NCI-H2107 (cell line): Measurements from ENCODE around the gene C1orf115.
A peak's percentile ranks its signal among the peaks of the same experiment; 100 is the strongest.
"Not testable (repeated sequence)": the region's sequence is repeated elsewhere in the genome, so short reads cannot be mapped to it uniquely, and the experiment has no call there.

Source experiments
- DNase-seq: peaks from one replicate; lab custom pipeline; 2025; lab: John Stamatoyannopoulos, UW

Gene C1orf115

DNA sequence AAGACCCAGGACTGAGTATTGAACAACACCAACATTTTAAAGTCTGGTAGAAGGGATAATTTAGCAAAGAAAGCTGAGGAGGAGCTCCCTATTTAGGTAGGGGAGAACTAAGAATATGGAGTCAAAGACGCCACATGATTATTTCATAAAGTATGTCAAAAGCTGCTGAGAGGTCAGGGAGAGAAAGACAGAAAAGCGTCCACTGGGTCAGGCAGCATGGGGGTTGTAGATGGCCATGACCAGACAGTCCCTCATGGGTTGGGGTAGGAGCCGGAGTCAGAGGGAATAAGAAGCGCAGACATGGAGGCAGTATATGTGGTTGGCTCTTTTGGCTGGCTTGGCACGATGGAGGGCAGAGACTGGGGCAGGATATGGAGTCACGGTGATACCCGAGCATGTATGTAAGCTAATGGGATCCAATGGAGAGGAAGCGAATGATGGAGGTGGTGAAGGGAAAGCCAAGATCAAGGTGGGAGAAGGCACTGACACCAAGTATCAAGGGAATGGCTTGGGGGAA lies 4.8 kb downstream of the C1orf115 start:
- no peak for DNase-seq

DNA sequence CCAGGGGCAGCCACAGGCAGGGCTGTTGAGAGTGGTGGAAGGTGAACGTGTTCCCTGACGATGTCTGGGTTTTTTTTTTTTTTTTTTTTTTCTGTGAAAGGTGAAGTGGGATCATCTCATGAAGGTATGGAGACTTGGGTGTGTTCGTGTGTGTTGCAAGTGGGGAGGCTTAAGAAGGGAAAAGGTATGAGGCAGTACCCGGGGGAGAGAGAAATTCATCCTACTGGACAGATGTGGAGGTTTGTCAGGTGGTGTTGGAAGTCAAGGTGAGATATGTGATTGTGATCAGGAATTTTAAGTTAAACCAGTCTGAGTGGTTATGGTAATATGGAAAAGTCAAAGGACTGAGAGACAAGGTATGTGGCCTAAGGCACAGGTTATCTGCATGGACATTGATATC lies 5.3 kb downstream of the C1orf115 start:
- no peak for DNase-seq

DNA sequence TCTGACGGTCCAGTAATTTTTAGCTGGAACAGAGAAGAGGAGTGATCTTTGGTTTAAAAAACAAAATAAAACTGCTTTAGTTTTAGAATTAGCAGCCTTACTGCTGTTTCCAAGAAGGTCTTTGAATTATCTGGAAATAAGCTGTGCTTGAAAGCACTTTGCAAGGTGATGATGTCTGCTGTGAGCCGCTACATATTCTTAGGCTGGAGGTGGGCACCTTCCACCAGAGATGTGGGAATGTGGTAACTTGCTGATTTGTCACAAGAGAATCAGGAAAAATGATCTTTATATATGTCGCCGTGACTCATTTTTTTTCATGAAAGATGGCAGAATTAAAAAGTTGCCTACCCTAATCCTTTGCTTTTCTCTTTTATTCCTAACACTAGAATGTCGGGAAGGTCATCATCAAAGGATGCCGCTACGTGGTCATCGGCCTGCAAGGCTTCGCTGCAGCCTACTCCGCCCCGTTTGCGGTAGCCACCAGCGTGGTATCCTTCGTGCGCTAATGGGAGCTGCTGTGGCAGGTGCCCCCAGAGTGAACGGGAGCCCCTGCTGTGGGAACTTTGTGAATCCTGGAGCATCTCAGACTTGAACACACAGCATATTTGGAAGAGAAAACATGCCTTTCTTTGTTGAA lies 6.2 kb downstream of the C1orf115 start:
- no peak for DNase-seq

DNA sequence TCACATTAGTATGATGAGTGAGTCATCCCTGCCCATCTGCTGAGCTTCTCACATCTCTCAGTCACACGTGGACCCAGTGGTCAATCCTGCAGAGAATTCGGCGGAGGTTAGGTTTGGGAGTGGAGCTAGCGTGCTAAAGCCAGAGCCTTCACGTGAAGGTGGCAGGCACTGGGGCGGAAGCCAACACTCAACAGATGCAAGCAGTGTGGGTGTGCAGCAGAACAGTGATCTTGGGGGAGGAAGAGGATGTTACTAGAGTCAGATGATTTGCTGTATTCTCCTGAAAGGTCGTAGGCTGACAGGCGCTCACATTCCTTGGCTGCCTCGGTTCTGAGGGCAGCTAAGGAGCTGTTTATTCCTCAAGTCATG lies 6.7 kb downstream of the C1orf115 start:
- DNase-seq, result no peak

DNA sequence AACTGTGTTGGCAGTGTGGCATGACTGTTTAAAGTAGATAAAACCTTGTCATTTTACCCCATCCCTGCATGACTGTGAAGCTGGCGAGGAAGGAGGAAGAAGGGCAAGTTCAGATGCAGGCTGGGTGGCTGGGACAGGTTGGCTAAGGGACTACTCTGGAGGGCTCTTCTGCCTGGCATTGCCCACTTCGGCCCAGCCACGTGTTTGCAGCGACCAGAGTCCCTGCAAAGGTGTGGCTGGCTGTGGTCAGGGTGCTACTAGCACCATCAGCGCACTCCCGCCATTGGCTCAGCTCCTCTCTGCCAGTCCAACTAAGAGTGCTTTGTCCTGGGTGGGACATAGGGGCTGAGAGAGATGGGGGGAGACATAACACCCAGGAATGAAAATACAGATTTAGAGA lies 7.2 kb downstream of the C1orf115 start:
- DNase-seq, result no peak

DNA sequence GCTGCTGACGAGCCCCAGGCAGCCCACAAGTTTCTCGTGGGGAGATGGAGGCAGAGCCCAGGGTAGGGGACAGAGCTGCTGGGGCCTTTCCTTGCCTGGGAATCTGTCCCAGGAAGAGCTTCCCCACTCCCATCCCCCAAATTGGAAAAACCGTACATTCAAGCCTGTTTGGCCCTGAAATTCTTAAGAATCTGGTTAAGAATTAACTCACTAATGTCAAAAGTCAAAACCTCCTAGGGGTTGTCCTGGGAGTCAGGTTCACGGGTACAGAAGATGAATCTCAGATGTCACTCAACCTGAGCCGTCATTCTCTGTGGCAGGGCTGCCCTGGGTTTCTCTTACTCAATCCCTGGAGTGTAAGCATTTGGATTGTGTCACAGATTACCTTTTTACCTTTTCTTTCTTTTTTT lies 8.4 kb downstream of the C1orf115 start:
- DNase-seq, result no peak

DNA sequence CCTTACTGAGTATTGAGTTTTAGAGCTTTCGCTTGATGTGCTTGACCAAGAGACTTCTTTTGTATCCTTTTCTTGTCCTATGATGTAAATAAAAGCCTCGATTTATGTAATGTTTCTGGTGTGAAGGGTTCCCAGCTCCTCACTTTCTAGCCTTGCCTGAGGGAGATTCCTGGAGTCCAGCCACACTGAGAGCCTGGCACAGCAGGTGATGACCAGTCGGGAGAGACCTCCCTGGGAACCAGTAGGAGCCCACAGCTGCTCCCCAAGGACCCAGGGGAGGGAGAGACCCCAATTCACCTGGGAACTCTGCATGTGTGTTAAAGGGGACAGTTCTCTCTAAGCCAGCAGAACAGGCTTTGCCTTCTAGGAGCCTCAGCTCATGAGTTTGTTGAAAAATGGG lies 8.9 kb downstream of the C1orf115 start:
- no peak for DNase-seq

DNA sequence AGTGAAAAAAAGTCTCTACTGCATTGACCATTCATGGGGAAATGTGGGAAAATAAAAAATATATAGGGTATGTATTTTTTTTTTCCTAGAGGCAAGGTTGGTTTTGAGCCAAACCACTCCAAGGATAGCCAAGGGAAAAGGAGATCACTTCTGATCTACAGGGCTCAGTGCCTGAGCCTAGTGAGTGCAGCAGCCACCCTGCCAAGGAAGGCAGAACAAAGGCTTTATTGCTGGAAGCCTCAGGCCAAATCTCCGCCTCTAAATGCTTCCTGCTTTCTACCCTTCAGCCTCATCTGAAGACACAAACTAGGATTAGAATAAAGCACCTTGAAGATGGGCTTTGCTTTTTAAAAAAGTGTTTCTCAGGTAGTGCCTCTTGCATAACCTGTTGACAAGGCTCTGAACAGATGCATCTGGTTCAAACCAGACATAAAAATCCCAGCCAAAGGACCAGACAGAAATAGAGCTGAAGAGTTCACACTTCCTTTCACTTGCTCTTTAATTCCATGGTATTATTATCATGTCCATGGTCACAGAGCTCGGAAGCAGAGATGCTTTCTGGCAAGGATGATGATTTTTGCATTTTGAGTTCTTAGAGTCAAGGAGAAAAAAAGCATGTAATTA lies 10.5 kb downstream of the C1orf115 start:
- DNase-seq, result peak; percentile 41

DNA sequence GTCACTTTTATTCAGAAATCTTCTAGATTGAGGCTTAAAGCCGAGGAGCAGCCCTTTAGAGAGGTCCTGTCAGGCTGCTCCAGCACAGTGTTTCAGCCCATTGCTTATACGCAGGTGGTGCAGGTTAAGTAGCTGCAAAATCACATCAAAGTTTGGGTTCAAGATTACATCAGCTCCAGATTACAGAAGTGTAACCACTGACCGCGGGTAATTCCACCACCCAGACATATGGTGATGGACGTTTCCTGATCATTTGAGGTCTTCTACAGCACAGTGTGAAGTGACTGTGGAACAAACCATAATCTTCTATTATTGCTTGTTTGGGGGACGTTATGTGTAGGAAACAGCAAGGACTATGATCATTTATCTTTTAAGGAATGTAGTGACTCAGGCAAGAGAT lies 11.8 kb downstream of the C1orf115 start:
- no peak for DNase-seq

DNA sequence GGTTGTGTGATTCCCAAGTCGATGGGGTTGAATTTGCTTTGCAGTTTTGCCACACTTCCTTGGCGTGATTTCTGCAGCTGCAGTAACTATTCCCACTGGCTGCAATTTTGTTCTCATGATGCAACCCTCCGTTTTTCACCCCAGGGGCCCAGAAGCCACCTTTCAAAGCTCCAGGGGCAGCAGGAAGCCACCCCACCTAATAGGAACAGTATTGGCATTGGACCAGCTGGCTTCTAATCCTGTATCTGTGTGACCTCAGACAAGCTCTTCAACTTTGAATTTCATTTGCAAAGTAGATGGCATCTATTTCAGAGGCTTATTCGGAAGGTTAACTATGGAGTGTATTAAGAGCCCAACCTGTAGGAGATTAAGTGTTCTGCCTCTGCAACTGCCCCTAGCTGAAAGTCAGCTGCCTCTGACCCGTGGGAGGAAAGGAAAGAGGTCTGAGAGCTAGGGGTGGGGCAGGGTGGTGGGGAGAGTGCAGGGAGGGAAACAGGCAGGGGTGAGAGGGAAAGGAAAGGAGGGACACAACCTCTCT lies 12.6 kb downstream of the C1orf115 start:
- peak; percentile 63 for DNase-seq

DNA sequence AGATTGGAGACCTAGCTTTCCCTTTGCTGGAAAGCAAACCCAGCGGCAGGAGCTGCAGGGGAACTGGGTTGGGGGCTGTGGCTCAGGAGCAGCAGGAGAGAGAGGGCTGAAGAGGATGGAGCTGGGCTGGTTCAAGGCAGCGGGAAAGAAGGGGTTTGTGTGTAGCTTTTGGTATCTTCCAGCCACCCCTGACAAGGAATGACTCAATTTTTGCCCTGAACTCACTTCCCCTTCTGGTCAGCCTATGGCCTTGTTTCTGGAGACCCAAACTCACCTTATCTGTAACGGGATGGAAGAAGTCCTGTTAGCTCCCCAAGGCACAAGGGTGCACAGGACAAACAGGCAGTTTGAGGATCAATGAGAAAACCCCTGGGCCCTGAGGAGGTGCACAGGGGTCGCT lies 13.1 kb downstream of the C1orf115 start:
- no peak for DNase-seq

DNA sequence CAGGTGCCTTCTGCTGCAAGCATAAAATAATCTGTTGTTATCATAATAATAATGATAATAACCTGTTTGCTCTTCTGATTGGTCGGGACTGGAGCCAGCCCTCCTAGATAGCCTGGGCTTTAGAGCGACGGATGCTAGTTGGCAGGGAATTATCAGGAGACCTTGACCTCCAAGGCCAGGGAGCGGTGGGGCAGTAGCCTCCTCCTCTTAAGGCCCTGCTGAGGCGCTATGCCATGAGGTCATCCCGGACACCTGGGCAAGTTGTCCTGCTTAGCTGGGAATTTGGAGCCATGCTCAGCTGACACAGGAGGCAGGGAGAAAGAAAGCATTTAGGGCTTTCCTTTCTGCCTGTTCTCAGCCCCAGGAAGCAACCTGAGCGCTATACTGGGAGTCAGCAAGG lies 15.6 kb downstream of the C1orf115 start:
- no peak for DNase-seq

DNA sequence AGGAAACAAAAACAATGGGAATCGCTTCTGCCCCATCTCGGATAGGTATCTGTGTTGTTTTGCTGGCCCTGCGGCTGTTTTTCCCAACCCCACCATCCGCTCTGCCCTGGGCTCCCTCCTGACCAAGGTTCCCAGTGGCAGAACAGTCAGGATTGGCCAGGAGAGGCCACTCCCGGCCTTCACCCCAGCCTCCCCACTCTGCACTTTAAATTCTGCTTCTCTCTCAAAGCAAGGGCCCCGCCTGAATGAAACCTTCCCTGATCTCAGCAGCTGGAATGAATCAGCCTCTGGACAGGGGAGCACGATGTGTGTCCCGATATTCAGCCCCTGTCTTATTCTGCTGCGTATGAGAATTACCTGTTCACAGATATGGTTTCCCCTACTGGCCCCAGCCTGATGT lies 16.3 kb downstream of the C1orf115 start:
- no peak for DNase-seq

DNA sequence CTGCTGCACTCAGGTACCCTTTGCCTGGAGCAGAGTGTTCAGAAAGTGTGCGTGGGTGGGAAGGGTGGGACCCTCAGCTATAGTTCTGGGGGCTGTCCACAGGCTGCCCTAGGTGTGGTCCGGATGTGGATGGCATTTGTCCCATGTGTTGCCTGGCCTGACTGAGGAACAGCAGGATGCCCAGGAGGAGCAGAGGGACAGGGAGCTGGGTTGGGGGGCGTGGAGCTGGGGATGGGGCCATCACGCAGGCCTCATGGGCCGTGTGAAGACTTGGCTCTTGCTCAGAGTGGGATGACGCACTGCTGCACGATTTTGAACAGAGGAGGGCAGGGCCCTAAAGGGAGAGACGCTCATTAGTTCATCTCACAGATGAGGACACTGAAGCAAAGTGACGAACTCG lies 17.0 kb downstream of the C1orf115 start:
- DNase-seq, result no peak

DNA sequence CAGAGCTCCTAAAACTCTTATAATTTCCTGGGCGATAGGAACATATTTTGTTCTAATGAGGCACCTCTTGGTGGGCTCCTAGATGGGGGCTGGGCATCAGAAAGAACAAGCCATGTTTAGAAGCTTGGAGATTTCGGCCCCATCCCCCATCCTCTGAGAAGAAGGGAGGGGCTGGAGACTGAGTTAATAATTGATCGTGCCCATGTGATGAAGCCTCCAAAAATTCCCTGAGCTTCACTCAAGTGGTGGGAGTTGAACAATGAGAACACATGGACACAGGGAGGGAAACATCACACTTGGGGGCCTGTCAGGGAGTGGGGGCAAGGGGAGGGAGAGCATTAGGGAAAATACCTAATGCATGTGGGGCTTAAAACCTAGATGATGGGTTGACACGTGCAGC lies 18.1 kb downstream of the C1orf115 start:
- DNase-seq, result no peak

DNA sequence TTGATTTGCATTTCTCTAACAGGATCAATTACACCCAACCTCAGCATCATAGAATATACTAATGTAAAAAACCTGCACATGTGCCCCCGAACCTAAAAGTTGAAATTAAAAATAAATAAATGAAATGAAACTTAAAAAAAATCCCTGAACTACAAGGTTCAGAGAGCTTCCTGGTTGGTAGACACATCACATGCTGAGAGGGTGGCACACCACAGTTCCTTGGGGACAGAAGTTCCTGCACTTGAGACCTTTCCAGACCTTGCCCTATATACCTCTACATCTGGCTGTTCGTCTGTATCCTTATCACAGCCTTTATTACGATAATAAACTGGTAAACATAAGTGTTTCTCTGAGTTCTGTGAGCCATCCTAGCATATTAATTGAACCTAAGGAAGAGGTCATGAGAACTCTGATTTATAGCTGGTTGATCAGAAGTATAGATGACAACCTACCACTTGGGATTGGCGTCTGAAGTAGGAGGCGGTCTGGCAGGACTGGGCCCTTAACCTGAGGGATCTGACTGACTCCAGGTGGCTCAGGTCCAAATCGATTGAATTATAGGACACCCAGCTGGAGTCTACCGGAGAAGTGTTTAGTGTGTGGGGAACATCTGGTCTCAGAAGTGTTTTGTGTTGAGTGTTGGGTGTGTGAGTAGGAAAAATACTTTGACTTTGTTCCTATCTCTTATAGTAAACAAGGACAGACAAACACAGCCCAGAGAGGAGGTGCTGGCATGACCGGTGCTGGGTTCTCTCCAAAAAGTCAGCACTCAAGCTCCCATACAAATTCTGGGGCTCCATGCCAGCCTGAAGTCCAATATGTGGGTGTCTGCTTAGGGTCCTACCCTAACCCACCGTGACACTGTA lies 19.0 kb downstream of the C1orf115 start:
- DNase-seq, result no peak

DNA sequence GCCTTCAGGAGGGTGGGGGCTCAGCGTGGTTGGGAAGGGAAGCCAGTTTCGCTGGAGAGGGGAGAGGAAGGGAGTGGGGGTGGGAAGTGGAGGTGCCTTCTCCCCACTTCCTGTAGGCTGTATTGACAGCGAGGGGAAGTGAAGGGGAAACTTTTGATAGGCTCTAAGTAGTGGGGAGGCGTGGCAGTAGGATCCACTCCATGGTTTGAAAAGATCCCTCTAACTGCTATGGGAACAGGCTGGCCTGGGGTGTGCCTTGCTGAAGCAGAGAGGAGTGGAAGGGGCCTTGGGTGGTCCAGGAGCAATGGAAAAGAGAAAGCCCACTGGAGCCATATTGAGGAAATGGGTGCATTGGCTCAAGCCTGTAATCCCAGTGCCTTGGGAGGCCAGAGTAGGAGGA lies 20.2 kb downstream of the C1orf115 start:
- no peak for DNase-seq

DNA sequence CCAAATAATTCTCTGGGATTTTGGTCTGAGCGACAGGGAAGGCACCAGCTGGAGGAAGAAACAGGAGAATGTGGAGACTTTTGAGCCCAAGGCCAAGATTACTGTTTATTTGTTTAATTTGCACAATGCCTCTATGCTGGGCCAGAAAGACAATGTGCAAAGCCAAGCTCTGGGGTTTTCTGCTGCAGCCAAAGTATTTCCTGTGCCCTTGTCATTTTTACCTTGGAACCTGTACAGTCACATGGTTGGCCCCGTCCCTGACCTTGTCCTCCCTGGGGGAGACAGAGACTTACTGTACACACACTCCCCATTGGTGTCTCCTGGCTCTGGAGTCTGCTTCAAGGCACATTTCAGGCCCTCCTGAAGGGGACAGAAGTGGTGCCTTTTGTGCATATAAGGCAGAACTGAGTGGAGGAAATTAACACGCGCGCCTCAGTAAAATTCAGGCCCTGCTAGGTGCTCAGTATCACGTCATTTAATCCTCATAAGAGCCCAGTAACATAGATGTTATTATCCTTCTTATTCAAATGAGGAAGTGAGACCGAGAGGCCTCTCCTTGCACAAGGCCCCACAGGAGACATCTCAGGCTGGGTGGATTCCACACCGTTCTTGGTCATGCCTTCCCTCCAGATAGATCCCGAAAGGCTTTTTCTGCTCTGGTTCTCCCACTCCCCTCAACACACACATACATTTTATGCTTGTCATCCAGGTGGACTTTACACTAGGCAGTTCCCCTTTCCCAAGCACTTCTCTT lies 21.1 kb downstream of the C1orf115 start:
- DNase-seq, result no peak

DNA sequence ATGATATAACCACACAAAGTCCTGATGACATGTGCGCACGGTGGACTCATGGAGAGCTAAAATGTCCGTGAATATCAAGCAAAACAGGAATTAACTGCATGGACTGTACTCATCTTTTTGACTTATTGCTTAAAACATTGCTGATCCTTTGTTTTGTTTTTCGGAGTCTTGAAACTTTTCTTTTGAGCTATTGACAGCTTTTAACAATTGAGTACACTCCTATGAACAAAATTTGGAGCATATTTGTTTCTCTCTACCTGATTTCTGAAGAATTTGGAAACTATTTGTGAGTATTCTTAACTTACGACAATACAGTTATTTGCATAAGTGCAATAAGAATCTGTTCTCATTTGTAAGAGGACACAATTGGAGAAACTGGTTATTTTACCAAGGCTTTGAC lies 25.8 kb downstream of the C1orf115 start:
- DNase-seq, result not testable (repeated sequence)

DNA sequence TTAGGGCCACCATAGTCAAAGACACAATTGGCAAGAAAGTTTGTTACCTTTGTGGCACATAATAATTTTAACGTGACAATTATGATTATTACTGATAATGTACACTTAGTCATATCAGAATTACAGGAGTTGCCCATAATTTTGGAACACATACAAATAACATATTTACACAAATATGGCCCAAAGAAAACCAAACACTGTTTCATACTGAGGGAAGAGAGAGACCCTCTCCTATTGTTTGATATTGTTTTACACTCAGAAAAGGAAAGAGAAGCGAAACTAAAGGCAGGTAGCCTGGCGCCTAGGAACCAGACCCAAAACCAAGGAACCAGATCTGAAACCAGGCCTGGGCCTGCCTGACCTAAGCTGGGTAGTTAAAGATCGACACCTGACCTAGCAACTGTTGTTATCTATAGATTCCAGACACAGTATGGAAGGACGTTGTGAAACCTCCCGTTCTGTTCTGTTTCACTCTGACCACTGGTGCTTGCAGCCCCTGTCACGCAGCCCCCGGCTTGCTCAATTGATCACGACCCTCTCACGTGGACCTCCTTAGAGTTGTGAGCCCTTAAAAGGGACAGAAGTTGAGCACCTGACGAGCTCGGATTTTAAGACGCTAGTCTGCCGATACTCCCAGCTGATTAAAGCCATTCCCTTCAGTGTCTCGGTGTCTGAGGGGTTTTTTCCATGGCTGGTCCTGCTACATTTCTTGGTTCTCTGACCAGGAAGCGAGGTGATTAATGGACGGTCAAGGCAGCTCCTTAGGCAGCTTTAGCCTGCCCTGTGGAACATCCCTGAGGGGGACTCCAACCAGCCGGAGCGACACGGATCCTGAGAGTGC lies 27.9 kb downstream of the C1orf115 start:
- no peak for DNase-seq

DNA sequence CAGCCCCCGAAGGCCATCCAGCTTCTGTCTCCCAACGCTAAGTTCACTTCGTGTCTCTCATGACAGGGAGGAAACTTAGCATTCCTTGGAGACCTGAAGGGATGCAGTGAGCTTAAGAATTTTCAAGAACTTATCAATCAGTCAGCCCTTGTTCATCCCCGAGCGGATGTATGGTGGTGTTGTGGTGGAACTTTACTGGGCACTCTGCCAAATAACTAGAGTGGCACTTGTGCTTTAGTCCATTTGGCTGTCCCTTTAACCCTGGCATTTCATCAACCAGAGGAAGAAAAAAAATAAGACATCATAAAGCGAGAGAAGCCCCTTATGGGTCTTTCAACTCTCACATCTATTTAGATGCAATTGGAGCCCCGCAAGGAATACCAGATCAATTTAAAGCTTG lies 31.1 kb downstream of the C1orf115 start:
- not testable (repeated sequence) for DNase-seq
